Activated naive CD4-positive, alpha-beta T cell treated with Interleukin-2 at 50 U/mL for 16 hours (primary cell): ENCODE measurements around the gene CDH20.
"Not testable (repeated sequence)": the region's sequence is repeated elsewhere in the genome, so short reads cannot be mapped to it uniquely, and the experiment has no call there.

Source experiments
- DNase-seq: peaks from one replicate; pipeline ENCODE4 v3.0.0-alpha.2; 2020

CDH20 gene

DNA sequence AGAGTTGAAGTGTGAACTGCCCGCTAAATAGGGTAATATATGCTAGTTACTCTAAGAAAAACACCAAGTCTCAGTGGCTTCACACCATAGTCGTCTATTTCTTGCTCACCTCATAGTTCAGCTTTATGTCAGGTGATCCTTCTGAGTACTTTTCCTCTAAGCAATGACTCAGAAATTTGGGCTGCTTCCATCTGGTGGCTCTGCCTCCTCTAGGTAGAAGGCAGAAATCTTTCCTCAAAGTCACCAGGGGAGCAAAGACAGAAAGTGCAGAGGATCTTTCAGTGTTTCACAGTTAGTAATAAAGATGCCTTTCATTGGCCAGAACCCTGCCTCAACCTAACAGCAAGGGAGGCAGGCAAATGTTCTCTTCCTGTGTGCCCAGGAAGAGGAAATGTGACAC, 17.3 kb downstream of the CDH20 start:
- DNase-seq: no peak

DNA sequence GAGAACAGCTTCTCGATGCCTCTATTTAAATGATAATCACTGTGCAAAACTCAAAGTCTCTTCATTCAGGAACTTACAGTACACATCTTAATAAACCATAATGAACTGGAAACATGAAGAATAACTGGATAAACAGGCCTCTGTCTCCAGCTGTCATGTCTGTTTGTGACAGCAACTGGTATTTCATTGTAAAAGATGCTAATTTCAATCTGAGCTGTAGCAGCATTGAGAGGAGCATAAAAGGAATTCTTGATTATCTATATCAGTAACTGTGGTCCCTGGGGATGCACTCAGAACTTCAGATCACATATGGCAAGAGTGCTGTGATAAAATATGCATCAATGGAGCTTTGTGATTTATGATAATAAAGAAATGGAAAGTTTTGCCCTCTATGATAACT, 18.8 kb downstream of the CDH20 start:
- no peak for DNase-seq

DNA sequence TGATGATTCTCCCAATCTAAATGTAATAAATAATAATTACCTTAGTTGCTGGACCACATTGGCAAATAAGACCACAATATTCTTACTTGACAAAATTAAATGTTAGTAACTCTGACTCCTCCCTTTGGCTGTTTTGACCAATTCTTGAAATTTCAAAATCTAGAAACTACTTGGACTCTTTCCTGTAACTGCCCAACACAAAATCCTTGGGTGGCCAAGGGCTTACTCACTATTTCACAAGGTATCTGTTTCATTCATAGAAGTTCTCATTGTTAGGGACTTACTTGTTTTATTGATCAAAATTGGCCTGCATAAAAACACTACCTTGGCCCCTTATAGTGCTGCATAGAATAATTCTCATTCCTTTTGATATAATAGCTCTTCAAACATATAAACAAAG, 19.4 kb downstream of the CDH20 start:
- DNase-seq: no peak

DNA sequence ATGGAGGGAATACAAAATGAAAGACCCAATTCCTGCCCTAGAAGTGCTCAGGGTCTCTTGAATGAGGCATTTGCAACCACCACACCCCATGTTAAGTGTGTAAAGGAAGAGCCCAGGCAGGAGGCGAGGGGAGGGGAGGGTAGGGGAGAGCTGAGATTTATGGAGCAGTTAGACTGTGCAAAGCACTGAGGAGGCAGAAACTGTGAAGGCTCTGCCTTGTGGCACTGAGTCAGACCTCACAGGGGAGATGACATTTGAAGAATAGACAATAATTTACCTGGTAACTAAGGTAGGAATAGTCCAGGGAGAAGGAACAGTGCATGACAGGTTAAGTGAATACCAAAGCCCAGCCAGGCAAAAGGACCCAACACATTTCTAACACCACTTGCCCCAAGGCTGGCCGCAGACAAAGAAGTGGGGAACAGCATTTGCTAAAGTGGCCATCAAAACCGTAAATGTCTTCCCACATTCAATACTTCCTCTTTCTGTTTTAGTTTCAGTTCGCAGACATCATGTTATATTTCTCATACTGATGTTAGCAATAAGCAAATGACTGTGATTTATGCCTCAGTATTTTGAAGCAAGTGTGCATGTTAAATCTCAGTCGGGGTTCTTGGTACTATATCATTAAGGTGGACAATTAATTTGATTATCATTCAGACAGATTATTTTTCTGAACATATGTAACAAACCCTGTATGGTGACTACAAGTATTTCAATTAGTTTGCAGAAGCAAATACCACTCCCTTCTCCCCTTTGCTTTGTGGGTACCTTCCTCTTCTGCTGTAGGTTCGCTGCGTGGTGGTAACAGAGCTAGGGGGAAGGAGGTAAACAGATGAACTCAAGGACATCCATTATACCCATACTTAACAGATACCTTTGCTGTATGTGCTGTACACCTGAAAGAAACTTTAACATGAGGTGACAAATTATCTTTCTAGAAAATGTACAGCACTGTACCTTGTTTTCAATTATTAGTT, 27.5 kb downstream of the CDH20 start:
- DNase-seq: no peak

DNA sequence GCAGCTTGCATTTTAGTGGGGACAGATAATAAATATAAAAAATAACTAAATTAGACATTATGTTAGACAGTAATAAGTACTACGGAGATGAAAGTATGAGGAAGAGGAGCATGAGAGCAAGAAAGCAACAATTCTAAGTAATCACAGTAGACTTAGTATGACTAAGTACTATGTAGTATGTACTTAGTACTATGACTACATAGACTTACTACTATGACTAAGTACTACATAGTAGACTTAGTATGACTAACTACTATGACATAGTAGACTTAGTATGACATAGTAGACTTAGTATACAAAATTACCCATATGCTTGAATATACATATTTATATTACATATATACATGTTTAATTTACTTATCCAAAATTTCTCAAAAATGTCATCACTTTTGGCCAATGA, 29.3 kb downstream of the CDH20 start:
- no peak for DNase-seq

DNA sequence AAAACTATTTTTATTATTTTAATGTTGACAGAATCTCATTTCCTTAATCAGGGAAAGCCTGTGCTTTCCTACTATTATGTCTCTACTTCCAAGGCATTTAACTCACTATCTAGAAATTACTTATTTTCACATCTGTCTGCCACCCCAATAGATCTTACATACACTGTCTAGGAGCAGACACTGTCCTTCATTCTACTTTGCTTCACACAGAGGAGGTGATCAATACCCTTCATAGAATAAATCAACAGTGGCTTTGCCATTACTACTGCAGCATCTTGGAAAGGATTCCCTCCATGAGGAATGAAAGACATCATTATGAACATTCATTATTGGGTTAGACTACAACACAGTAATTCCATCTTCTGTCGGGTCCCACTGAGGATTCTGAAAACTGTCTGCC, 31.7 kb downstream of the CDH20 start:
- DNase-seq: no peak

DNA sequence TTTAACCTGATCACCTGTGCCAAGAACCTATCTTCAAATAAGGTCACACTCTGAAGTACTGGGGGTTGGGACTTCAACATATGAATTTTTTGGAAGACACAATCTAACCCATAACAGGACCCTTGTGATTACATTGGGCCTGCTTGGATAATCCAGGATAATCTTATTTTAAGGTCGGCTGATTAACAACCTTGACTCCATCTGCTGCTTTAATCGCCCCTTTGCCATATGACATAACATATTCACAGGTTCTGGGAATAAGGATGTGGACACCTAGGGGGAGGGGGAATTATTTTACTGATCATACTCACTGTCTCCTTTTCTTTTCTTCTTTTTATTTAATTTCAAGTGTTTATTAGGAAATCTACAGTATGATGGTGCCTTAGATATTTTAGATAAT, 34.8 kb downstream of the CDH20 start:
- DNase-seq: no peak

DNA sequence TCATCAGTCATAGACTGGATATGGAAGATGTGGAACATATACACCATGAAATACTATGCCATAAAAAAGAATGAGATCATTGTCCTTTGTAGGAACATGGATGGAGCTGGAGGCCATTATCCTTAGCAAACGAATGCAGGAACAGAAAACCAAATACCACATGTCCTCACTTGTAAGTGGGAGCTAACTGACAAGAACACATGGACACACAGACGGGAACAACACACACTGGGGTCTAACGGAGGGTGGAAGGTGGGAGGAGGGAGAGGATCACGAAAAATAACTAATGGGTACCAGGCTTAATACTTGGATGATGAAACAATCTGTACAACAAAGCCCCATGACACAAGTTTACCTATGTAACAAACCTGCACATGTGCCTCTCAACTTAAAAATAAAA, 36.4 kb downstream of the CDH20 start:
- not testable (repeated sequence) for DNase-seq

DNA sequence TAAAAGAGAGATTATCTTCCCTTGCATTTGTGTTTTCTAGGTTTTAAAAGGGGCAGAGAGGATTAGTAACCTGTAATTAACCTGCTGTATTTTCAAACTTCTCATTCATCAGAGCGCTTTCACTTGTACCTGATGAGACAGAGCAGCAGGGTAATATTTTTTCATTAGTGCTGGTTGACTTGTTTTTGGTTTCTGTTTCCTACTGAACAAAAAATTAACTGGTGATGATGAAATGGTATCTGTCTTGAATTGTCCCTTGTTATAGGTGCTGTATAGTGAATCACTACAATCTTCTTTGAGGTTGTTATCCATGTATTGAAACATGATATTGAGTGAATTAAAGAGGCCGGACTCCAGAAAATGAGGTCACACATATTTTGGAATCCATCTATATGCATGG, 37.9 kb downstream of the CDH20 start:
- DNase-seq: no peak

DNA sequence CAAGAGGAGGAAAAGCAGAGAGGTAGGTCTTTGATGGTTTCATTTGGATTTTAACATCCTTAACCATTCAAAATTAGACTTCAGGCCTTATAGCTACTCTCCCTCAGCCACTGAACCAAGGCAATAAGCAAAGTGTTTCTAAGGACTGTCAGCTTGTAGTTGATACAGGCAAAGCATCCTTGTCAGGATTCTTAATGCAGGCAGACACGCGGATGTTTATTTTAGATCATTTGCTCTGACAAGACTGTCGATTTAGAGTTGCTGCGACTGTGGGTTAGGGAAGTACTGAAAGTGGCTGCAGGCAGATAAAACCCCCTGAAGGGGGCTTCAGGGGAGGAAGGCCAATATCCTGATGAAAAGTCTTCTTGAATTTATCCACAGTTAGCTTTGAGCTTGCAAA, 46.6 kb downstream of the CDH20 start:
- DNase-seq: no peak

DNA sequence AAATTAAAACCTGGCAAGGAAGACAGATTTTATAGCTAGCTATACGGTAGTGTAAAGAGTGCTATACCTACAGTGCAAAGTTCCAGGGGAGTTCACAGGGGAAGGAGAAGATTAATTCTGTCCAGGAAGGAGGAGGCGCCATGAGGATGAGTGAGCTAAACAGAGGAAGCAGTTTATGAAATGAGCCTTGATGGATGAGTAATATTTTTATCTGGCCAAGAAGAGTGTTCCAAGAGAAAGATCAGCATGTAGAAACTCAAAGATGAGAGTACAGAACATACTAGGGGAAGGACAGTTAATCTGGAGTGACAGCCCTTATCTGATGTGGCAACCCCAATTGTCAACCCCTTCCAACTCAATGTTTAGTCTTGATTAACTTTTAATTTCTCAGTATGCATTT, 54.8 kb downstream of the CDH20 start:
- DNase-seq: no peak

DNA sequence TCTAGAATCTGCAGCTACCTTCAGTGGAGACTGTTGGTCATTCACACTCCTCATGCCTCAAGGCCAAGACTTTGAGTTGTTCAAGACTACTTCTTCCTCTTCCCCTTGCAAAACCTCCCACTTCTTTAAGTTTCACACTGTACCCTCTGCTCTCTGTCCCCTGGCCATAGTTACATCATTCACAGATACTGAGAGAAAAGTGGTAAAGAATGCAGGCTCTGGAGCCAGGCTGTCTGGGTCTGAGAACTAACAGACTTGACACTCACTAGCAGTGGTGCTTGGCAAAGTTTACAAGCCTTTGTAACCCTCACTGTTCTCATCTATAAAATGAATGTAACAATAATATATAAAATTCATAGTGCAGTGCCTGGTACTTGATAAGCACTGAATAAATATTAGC, 61.8 kb downstream of the CDH20 start:
- no peak for DNase-seq

DNA sequence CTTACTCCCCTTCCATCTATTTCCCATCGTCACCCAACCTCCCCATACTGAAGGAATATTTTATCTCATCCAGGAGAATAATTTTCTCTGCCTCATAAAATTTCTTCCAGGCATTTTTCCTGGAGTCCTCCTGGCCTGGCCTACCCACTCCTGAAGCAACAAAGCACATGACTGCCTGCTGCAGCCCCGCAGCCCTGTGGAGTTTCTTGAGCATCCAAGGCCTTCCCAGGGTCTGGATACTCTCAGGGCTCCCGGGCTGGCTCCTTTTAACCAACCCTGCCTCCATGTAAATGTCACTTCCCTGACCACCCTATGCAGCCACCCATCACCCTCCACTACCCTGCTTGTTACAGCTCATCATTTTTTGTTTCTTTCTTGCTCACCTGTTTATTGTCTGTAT, 64.0 kb downstream of the CDH20 start:
- no peak for DNase-seq

DNA sequence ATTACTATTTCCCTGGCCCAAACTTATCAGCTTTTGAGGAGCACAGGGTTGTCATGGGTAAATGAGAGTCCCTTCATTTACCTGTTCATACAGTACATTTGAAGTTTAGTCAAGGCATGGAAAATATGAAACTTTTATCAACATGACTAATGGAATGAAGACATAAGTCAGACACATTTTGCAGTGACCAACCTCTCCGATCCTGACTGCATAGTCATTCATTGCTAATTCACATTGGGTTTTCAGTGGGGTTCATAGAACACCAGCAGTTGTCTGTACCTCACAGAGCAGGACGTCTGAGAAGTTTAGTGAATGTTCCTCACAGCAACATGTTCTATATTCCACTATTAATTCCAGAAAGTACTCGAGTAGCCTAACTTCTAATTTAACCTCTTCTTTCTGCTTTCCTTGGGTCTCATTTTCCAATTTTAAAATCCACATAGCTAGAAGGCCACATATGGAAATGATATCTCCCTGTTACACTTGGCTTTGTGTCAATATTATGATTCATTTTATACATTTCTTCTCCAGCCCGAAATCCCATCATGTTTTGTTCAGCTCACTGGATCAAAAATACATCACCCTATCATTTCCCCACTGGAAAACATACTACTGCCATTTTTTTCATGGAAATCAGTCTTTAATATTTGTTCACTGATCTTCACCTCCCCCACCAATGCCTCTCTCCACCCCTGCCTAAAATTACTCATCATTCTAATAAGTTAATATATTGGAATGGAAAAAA, 65.9 kb downstream of the CDH20 start:
- DNase-seq: no peak

DNA sequence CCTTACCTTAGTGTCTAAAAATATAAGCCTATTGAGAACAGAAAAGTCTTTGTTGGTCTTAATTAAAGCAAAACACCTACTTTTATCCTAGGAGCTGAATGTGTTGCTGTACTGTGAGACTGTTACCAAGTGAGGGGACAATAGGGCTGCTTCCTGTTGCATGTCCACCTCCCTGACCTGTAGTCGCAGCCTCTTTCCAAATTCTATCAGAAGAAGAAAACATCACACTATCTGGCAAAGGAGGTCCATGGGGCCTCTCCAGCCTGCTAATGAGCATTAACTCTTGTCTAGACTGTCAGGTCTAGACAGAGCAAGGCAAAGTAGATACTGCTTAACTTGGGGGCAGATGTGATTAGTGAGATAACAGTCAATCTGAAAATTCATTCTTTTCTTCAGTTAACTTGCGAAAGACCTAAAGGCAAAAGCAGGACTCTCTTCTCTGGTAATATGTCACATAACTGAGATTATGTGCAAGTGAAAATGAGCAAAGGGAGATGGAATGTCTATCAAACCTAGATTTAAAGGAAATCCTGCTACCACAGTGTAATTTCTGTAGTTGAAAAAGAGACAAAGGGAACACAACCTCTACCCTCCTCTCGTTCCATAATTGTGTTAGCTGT, 66.9 kb downstream of the CDH20 start:
- no peak for DNase-seq

DNA sequence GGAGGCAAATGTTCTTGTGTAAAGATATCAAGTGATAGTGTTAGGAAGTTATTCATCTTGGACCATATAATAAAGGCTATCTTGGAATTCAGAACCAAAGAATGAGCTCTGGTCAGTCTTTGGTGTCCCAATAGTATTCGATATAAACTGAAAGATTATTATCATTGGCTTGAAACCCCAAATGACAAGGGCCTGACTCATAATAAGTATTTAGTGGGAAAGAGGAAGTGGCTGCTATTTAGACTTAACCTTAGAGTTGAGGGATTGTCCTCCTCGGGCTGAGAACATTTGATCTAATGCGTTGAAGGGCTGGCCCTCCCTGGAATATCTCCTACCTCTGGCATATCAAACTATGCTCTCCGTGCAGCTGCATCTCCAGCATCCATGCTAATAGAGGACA, 67.5 kb downstream of the CDH20 start:
- no peak for DNase-seq

DNA sequence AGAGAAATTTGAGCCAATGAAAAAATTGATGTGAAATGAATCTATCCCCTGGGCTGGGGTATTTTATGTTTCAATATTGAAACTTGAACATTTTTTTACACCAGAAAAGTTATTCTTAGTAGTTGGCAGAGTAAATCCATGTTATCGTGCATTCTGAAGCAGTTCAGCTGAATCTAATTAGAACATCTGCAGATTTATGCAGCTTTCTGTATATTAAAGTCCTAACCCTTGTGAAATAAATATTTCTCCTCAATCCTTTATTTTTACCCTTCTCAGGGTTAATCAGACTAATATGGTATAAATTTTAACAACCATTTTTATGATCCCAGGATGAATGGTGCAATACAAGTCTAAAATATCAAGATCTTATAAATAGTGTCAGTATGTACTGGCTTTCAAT, 69.5 kb downstream of the CDH20 start:
- no peak for DNase-seq

DNA sequence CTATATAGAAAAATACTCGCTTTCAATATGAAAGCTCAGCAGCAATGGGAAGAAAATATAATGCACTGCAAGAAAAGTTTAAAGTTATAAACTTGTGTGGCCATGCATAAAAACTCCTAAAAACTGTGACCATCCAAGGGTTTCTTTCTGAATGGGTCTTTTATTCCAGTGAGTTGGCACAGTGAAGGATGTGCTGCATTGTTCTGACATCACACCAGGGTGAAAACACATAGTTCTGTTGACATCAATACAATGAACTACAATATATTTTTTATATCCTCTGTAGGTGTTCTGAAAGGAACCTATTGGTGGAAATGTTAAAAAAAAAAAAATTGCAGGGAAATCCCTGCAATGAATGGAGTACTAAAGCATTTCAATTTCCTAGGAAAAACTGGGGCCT, 80.2 kb downstream of the CDH20 start:
- no peak for DNase-seq

DNA sequence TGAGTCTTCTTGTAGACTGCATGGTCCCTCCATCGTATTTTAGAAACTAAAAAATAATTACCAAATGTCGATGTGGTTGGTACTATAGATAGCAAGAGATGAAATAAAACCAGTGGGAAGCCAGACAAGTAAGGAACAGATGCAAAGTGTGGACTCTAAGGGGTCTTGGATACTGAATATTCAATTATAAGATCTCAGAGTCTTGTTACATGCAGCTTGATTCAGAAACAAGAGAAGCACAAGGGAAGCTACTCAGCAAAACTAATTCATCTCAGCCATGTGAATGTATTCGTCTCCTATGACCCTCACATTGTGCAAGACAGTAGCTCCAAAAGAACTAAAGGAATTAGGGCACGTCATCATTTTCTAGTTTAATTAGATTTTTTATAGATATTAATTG, 80.9 kb downstream of the CDH20 start:
- DNase-seq: no peak

DNA sequence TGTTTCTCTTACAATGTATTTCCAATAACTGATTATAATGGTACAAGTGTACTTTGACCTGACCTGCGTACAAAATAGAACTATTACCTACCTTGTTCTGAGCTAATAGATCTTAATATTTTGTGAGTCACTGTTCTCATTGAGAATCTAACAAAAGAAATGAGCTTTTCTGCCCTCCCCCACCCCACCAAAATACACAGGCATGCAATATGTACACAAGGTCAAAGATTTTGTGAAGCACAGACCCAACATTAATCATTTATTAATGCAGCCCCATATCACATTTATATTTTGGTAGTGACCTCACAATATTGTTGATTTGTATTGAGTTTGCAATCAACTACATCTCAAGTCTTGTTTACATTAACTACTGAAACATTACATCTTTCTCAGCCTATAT, 86.5 kb downstream of the CDH20 start:
- DNase-seq: no peak

DNA sequence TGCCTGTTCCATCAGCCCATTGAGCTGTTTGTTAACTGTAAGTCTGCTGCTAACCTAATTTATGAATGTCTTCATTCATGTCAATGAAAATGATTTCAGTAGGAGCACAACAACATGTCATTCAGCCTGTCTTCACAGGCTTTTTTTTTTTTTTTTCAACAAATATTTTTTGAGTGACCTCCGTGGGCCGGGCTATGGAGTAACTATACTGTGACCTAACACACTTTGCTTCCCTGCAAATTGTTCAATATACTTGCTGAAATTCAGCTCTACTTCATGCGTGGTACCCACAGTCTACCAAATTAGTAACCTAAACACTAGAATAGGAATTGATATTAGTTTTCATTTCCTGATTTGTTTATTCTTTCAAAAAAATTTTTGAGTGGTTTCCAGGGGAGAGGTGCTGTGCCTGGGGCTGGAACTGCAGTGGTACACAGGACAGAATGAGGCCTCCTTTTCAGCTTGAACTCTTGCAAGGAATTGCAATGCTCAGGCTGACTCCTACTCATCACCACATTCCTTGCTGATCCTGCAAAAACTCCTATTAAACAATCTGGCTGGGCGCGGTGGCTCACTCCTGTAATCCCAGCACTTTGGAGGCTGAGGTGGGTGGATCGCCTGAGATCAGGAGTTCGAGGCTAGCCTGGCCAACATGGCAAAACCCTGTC, 87.1 kb downstream of the CDH20 start:
- DNase-seq: no peak

DNA sequence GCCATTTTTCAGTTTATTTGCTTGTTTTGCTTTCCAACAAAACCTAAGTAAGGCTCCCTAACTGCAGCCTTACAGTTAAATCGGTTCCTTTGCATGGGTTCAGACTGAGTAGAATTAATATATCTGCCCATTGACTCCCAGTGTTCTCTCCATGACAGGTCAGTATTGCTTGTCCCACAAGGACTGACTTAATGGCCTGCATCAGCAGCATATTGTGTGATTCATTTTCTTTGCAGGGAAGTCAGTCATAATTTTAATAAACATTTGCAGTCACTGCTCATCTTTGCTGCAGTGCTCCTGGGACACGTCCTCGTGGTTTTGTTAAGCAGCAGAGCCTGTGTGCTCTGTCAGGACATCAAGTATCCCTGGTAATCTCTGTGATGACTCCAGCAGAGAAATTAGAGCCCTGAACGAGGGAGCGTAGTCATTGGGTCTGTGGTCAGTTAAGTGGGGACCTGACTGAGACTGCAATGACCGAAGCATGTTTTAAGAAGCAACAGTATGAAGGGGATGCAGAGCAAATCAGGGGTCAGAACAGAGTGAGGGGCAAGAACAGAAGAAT, 93.3 kb downstream of the CDH20 start:
- no peak for DNase-seq

DNA sequence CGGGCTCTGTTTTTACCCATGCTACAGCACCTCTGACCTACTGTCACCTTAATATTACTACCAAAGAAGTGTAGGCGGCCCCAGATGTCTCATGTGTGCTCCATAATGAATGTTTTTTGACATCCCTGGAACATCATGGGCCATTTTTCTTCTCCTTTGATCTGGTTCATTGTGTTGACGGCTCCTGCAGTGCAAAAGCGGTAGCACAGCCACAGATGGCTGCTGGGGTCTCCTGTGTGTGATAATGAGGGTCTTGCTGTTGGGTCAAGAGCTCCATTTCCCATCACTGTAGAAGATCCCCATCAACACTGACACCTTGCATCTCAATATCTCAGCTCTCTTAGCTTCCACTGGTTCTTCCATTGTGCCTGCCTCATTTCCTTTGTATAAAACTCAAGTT, 95.0 kb downstream of the CDH20 start:
- DNase-seq: no peak
